ENCODE measurements around the gene DCST1.

The DCST1 gene

GRCh38 chr1:155012026-155012546 lies 21.5 kb upstream of the DCST1 start:
- DNase-seq (ENCODE audit: insufficient read length, low spot score) (no peak), FAIRE-seq (no peak)

- DNase-seq (ENCODE audit: insufficient read length, low spot score) (no peak), FAIRE-seq (no peak)
Measured at GRCh38 chr1:155012776-155013602, 20.6 kb upstream of the DCST1 start.

- FAIRE-seq, result no peak
- no peak for DNase-seq (ENCODE audit: insufficient read length, low spot score)
Measured at GRCh38 chr1:155013632-155014031, 20.0 kb upstream of the DCST1 start.

DNA sequence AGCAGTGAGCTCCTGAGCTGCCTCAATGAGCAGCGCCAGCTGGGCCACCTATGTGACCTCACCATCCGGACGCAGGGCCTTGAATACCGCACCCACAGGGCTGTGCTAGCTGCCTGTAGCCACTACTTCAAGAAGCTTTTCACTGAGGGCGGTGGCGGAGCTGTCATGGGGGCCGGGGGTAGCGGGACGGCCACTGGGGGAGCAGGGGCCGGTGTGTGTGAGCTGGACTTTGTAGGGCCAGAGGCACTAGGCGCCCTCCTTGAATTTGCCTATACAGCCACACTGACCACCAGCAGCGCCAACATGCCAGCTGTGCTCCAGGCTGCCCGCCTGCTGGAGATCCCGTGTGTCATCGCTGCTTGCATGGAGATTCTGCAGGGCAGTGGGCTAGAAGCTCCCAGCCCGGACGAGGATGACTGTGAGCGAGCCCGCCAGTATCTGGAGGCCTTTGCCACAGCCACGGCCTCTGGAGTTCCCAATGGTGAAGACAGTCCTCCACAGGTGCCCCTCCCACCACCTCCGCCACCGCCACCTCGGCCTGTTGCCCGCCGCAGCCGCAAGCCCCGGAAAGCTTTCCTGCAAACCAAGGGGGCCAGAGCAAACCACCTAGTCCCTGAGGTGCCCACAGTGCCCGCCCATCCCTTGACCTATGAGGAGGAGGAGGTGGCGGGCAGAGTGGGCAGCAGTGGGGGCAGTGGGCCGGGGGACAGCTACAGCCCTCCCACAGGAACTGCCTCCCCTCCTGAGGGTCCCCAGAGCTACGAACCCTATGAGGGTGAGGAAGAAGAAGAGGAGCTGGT lies 18.7 kb upstream of the DCST1 start:
- DNase-seq (ENCODE audit: insufficient read length, low spot score) (no peak), FAIRE-seq (no peak)

- FAIRE-seq (no peak), DNase-seq (ENCODE audit: insufficient read length, low spot score) (no peak)
Measured at GRCh38 chr1:155015527-155016230, 17.9 kb upstream of the DCST1 start.

DNA sequence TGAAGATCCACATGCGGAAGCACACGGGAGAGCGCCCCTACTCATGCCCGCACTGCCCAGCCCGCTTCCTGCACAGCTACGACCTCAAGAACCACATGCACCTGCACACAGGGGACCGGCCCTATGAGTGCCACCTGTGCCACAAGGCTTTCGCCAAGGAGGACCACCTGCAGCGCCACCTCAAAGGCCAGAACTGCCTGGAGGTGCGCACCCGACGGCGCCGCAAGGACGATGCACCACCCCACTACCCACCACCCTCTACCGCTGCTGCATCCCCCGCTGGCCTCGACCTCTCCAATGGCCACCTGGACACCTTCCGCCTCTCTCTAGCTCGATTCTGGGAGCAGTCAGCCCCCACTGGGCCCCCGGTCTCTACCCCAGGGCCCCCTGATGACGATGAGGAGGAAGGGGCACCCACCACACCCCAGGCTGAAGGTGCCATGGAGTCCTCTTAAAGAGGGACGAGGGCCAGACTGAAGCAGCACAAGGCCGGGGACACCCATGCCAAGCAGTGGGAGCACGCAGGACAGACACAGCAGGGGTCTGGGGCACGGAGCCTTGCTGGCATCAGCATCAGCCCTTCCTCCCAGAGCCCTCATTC lies 17.3 kb upstream of the DCST1 start:
- FAIRE-seq (no peak), DNase-seq (ENCODE audit: insufficient read length, low spot score) (no peak)

DNA sequence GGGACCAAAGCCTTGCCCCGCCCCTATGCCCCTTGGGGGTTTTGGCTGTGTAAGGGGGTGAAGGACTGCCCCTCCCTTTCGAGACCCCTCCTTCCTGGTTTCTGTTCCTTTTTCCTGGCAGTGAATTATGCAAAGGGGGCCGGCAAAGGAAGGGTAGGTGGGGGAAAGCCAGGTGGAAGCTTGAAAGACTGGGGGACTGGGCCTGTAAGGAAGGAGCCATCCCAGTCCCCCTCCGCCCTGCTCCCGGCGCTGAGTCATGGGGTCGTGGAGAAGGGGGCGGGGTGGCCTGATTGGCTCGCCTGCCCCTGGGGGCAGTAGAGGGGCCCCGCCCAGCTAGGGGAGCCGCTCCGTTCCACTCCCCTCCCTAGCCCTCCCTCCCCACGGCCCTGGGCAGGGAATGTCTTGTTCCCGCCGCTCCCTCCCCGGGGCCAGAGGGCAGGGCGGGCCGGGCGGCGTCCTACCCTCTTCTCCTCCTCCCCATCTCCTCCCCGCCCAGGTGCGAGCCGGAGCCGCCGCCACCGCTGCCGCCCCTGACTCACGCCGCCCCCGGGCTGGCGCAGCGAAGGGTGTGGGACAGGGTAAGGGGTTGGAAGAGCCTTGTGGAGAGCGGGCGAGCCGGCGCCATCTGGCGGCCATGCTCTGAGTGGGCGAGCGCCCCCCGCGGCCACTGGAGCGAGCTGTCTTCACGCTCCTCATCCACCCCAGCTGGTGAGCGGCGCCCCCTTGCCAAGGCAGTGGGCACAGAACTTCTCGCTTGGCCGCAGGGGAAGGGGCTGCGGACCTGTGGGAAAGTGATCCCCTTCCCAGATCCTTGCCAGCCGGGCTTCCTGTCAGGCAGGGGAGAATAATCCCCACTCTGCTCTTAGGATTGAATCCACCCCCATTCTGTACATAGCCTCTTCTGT lies 16.3 kb upstream of the DCST1 start:
- peak; percentile 88 for DNase-seq (ENCODE audit: insufficient read length, low spot score)
- peak; percentile 85 for FAIRE-seq

- no peak for DNase-seq (ENCODE audit: insufficient read length, low spot score)
Measured at GRCh38 chr1:155017946-155018316, 15.7 kb upstream of the DCST1 start.

DNA sequence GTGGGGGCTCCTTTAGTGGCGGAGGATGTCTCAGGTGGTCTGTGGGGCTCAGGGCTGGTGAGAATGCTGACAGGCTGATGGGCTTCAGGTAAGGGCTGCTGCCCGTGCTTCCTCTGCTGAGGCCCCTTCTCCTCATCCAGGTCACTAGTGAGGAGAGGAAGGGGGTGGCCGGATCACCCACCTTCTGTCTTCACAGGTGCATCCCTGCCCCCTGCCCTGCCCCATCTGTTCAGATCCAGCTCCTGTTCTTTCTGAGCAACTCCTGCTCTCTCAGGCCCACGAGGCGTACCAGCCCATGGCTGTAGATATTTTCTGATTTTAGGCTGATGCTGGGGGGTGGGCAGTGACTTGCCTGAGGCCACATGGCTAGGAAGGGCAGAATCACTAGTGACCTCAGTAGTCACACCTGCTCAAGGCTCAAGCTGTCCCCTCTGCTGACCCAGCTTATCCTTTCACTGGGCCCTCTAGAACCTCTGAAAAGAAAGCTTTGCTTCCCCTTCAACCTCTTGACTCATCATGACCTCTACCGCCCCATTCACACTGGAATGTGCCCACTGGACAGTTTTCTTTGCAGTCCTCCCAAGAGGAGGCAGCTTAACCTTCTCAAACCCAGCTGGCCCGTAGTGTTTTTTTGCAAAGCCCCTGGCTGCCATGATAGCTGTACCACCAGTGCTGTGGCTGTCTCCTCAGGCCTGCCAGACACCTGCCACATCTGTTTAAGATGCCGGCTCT lies 14.8 kb upstream of the DCST1 start:
- no peak for DNase-seq (ENCODE audit: insufficient read length, low spot score)
- FAIRE-seq, result no peak

More at GRCh38 chr1:155017946-155018316, 15.7 kb upstream of the DCST1 start:
- FAIRE-seq, result no peak

GRCh38 chr1:155019377-155020245 lies 14.0 kb upstream of the DCST1 start:
- no peak for FAIRE-seq
- no peak for DNase-seq (ENCODE audit: insufficient read length, low spot score)

- FAIRE-seq (no peak), DNase-seq (ENCODE audit: insufficient read length, low spot score) (no peak)
Measured at GRCh38 chr1:155022136-155022926, 11.3 kb upstream of the DCST1 start.

GRCh38 chr1:155022927-155023236 lies 10.7 kb upstream of the DCST1 start:
- DNase-seq (ENCODE audit: insufficient read length, low spot score), result no peak
- no peak for FAIRE-seq

GRCh38 chr1:155023627-155024026 lies 10.0 kb upstream of the DCST1 start:
- no peak for FAIRE-seq
- no peak for DNase-seq (ENCODE audit: insufficient read length, low spot score)

GRCh38 chr1:155024315-155024714 lies 9.3 kb upstream of the DCST1 start:
- FAIRE-seq (no peak), DNase-seq (ENCODE audit: insufficient read length, low spot score) (no peak)

DNA sequence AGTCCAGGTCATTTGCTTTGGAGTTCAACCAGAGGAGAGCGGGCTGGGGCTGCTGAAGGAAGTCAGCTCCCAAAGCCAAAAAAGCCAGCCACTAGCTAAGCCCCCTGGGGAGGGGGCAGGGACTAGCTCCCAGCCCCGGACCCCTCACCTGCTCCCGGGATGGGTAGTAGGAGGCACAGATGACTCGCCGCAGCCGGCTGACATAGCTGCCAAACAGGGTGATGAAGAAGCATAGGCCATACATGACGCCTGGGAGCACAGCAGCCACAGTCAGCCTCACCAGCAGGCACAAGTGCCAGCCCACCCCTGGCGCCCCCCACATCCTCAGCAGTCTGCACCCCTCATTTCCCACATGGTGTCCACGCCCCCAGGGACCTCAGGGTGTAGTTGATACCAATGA lies 7.5 kb upstream of the DCST1 start:
- FAIRE-seq (no peak), DNase-seq (ENCODE audit: insufficient read length, low spot score) (no peak)

- no peak for DNase-seq (ENCODE audit: insufficient read length, low spot score)
- no peak for FAIRE-seq
Measured at GRCh38 chr1:155026588-155026987, 7.0 kb upstream of the DCST1 start.

GRCh38 chr1:155029513-155030242 lies 3.9 kb upstream of the DCST1 start:
- DNase-seq (ENCODE audit: insufficient read length, low spot score) (no peak), FAIRE-seq (no peak)

All from GM19239 (cell line).